ENCODE data around the gene PYGM. TPM values are rescaled to one million over a fixed set of nuclear protein-coding genes. Genes with fewer than 3 reads are reported as not detected.
A peak's percentile ranks its signal among the peaks of the same experiment; 100 is the strongest.

The PYGM gene
- total and polyA plus RNA-seq, 2 donors (not counting 3 experiments of a cell fraction or from before 2014, with no cell fraction given): 0.10 to 0.62 TPM

DNA sequence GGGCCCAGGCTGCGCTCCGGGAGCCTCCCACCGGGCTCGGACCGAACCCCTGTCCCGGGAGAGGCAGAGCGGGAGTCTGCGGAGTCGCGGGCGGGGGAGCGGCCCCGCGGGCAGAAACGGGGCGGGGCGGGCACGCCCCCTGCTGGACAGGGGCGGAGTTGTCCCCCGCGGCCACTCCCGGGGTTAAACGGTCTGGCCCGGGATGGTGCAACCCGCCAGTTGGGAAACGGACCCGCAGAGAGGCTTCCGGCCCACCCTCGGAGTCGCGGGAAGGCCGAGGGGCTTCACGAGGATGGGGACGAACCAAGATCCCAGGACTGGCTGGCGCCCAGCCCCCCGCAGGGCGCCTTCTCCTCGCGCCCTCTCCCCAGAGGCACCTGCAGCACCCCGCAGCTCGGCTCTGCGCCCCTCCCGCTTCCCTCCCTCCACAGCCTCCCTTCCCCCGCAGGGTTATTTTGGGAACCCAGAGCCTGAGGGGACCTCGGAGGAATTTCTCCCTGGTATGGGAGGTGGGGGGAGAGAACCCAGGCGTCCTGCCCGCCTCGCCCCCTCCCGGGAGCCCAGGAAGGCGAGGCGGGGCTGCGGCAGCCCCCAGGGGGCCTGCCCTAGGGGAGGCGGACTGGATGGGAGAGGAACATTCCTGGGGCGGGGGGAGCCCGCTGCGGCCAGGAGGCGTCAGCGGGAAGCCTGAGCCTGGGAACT lies 16.7 kb downstream of the PYGM start:
- Histone ChIP-seq H3K79me2 (ENCODE audit: control insufficient read depth, insufficient read depth, low read length) (no peaks in the 10 kb centered on the region), H4K20me1 (replicated peaks; ENCODE audit: control insufficient read depth, extremely low read depth, insufficient read depth, low read length) (no peaks in the 10 kb centered on the region), H3K4me1 (ENCODE audit: control insufficient read depth, extremely low read depth, insufficient read depth, low read length) (peaks cover 13% of the 10 kb centered on the region), H2AFZ (ENCODE audit: low read depth, low read length) (peak overlapping the region; percentile 72), H3K27ac (ENCODE audit: insufficient read depth, low read depth, low read length) (no peak overlapping the region), H3K9ac (replicated peaks; ENCODE audit: extremely low read depth, insufficient read depth, low read length) (no peak overlapping the region), H3K9me3 (replicated peaks; ENCODE audit: control insufficient read depth, insufficient read depth, low read length) (no peaks in the 10 kb centered on the region), H3K4me3 (replicated peaks in 1 of 3; ENCODE audit: insufficient read depth in 1 of 3, low read depth in 1 of 3, low read length in 3 of 3) (peak overlapping the region in 1 of 3 experiments; percentile 2), H3K27me3 (ENCODE audit: control insufficient read depth in 2 of 2, insufficient read depth in 2 of 2, low read length in 2 of 2) (peaks cover 27 to 32% of the 10 kb centered on the region in 2 experiments), H3K36me3 (ENCODE audit: control insufficient read depth in 2 of 2, extremely low read depth in 1 of 2, insufficient read depth in 2 of 2, low read length in 2 of 2) (no peaks in the 10 kb centered on the region), H3K9me1 (replicated peaks; ENCODE audit: control insufficient read depth, extremely low read depth, insufficient read depth, low read length) (no peaks in the 10 kb centered on the region), H3K4me2 (ENCODE audit: insufficient read depth, low read length) (peak overlapping the region; percentile 64)
- FAIRE-seq: no peak
- no peak for TF ChIP-seq JUN (IDR thresholded peaks at IDR 0.05; ENCODE audit: borderline replicate concordance, insufficient read depth, insufficient read length, low read depth)
- TF ChIP-seq, protein P1, sequence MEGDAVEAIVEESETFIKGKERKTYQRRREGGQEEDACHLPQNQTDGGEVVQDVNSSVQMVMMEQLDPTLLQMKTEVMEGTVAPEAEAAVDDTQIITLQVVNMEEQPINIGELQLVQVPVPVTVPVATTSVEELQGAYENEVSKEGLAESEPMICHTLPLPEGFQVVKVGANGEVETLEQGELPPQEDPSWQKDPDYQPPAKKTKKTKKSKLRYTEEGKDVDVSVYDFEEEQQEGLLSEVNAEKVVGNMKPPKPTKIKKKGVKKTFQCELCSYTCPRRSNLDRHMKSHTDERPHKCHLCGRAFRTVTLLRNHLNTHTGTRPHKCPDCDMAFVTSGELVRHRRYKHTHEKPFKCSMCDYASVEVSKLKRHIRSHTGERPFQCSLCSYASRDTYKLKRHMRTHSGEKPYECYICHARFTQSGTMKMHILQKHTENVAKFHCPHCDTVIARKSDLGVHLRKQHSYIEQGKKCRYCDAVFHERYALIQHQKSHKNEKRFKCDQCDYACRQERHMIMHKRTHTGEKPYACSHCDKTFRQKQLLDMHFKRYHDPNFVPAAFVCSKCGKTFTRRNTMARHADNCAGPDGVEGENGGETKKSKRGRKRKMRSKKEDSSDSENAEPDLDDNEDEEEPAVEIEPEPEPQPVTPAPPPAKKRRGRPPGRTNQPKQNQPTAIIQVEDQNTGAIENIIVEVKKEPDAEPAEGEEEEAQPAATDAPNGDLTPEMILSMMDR (IDR thresholded peaks at IDR 0.05; ENCODE audit: extremely low read depth in 1 of 2, insufficient read depth in 1 of 2, low read depth in 1 of 2, low read length in 2 of 2): peak; percentile 77 to 90
- TF ChIP-seq, protein P2, sequence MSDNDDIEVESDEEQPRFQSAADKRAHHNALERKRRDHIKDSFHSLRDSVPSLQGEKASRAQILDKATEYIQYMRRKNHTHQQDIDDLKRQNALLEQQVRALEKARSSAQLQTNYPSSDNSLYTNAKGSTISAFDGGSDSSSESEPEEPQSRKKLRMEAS (IDR thresholded peaks at IDR 0.05; ENCODE audit: insufficient read depth, insufficient read length): no peak
- intact Hi-C loops (cut with micrococcal nuclease): loop anchor here (1.0 kb wide), 2 partner anchors 55 to 190 kb away; no protein-coding TSS in a partner anchor
- CTCF ChIA-PET: interaction anchor here (0.7 to 1.9 kb wide), 6 partner anchors 10 to 54 kb away, joined by 3 to 14 read pairs (median 8); no protein-coding TSS in a partner anchor
- DNase-seq (ENCODE audit: low read depth, low spot score): peak; percentile 32
- BruUV-seq (replicated peaks): no TSS peak
- POLR2A ChIA-PET: no interaction called here
- dilution Hi-C loops (cut with MboI; ENCODE audit: extremely low pct_ligation_motif_present, low sequenced_read_pairs): no loop called here

Measured in endothelial cell of umbilical vein (primary cell).